ENCODE measurements around the gene SRSF3. TPM values are rescaled to one million over a fixed set of nuclear protein-coding genes. Genes with fewer than 3 reads are reported as not detected.

SRSF3 gene
- total RNA-seq, 2 donors from 2014 or later = 493 to 536 TPM

- 83 to 86% methylated on average over 1 to 4 of the region's 4 CpGs for WGBS, 2 experiments (ENCODE audit: insufficient coverage in 1 of 2, insufficient read length in 1 of 2)
- H3K9ac ChIP-seq (ENCODE audit: extremely low read depth, low read length, poor library complexity, severe bottlenecking) = peak overlapping the region; percentile 13
- no peaks in the 10 kb centered on the region for H3K9me3 ChIP-seq (ENCODE audit: control insufficient read depth, low read length)
- H3K27ac Mint-ChIP-seq = peak overlapping the region; percentile 93
- no peaks in the 10 kb centered on the region for H3K27me3 ChIP-seq (ENCODE audit: control insufficient read depth, insufficient read depth, low read length, poor library complexity, severe bottlenecking)
- H3K4me1 Mint-ChIP-seq = peaks cover 29% of the 10 kb centered on the region
- no peaks in the 10 kb centered on the region for H3K9me3 Mint-ChIP-seq
- no peak for DNase-seq
- no peak overlapping the region for H3K4me3 Mint-ChIP-seq
- H3K4me1 ChIP-seq (ENCODE audit: control insufficient read depth, insufficient read depth, low read length) = peaks cover 6% of the 10 kb centered on the region
- peaks cover 2% of the 10 kb centered on the region for H3K27me3 Mint-ChIP-seq (ENCODE audit: insufficient read depth)
- no peak for TF ChIP-seq CTCF (conservative IDR thresholded peaks at IDR 0.05)
- H3K36me3 Mint-ChIP-seq (ENCODE audit: low read depth) = no peaks in the 10 kb centered on the region
- no peak overlapping the region for H3K27ac ChIP-seq (ENCODE audit: low read depth, low read length)
- H3K36me3 ChIP-seq (ENCODE audit: control insufficient read depth, insufficient read depth, low read length) = no peaks in the 10 kb centered on the region
- H3K4me3 ChIP-seq (ENCODE audit: low read length) = no peak overlapping the region
Measured at GRCh38 chr6:36563928-36564284, 30.3 kb upstream of the SRSF3 start.

- no peak for TF ChIP-seq CTCF (conservative IDR thresholded peaks at IDR 0.05)
- no peak overlapping the region for H3K4me3 ChIP-seq (ENCODE audit: low read length)
- WGBS, 2 experiments (ENCODE audit: insufficient coverage in 1 of 2, insufficient read length in 1 of 2) = 94 to 96% methylated on average over 5 to 8 of the region's 8 CpGs
- no peaks in the 10 kb centered on the region for H3K36me3 ChIP-seq (ENCODE audit: control insufficient read depth, insufficient read depth, low read length)
- no peaks in the 10 kb centered on the region for H3K9me3 ChIP-seq (ENCODE audit: control insufficient read depth, low read length)
- H3K27me3 ChIP-seq (ENCODE audit: control insufficient read depth, insufficient read depth, low read length, poor library complexity, severe bottlenecking) = no peaks in the 10 kb centered on the region
- peaks cover 27% of the 10 kb centered on the region for H3K4me1 Mint-ChIP-seq
- H3K27ac ChIP-seq (ENCODE audit: low read depth, low read length) = no peak overlapping the region
- H3K9me3 Mint-ChIP-seq = peaks cover 3% of the 10 kb centered on the region
- DNase-seq = no peak
- peaks cover 2% of the 10 kb centered on the region for H3K27me3 Mint-ChIP-seq (ENCODE audit: insufficient read depth)
- peaks cover 6% of the 10 kb centered on the region for H3K4me1 ChIP-seq (ENCODE audit: control insufficient read depth, insufficient read depth, low read length)
- no peak overlapping the region for H3K4me3 Mint-ChIP-seq
- H3K36me3 Mint-ChIP-seq (ENCODE audit: low read depth) = no peaks in the 10 kb centered on the region
- no peak overlapping the region for H3K9ac ChIP-seq (ENCODE audit: extremely low read depth, low read length, poor library complexity, severe bottlenecking)
- no peak overlapping the region for H3K27ac Mint-ChIP-seq
Measured at GRCh38 chr6:36566418-36566905, 27.7 kb upstream of the SRSF3 start.

GRCh38 chr6:36570264-36570663, 23.9 kb upstream of the SRSF3 start:
- Histone ChIP-seq H3K9me3 (ENCODE audit: control insufficient read depth, low read length) (no peaks in the 10 kb centered on the region), H3K4me3 (ENCODE audit: low read length) (no peak overlapping the region), H3K27me3 (ENCODE audit: control insufficient read depth, insufficient read depth, low read length, poor library complexity, severe bottlenecking) (no peaks in the 10 kb centered on the region), H3K27ac (ENCODE audit: low read depth, low read length) (no peak overlapping the region), H3K9ac (ENCODE audit: extremely low read depth, low read length, poor library complexity, severe bottlenecking) (no peak overlapping the region), H3K36me3 (ENCODE audit: control insufficient read depth, insufficient read depth, low read length) (no peaks in the 10 kb centered on the region), H3K4me1 (ENCODE audit: control insufficient read depth, insufficient read depth, low read length) (no peaks in the 10 kb centered on the region)
- H3K27ac Mint-ChIP-seq = no peak overlapping the region
- no peak overlapping the region for H3K4me3 Mint-ChIP-seq
- no peaks in the 10 kb centered on the region for H3K36me3 Mint-ChIP-seq (ENCODE audit: low read depth)
- no peaks in the 10 kb centered on the region for H3K27me3 Mint-ChIP-seq (ENCODE audit: insufficient read depth)
- DNase-seq = no peak
- peaks cover 3% of the 10 kb centered on the region for H3K4me1 Mint-ChIP-seq
- peaks cover 6% of the 10 kb centered on the region for H3K9me3 Mint-ChIP-seq
- no peak for TF ChIP-seq CTCF (conservative IDR thresholded peaks at IDR 0.05)
- WGBS, 2 experiments (ENCODE audit: insufficient coverage in 1 of 2, insufficient read length in 1 of 2) = 89 to 100% methylated on average over 2 of the region's 2 CpGs
